ENCODE results near the gene SFXN5.
"Not testable (repeated sequence)": the region's sequence is repeated elsewhere in the genome, so short reads cannot be mapped to it uniquely, and the experiment has no call there.

The SFXN5 gene

DNA sequence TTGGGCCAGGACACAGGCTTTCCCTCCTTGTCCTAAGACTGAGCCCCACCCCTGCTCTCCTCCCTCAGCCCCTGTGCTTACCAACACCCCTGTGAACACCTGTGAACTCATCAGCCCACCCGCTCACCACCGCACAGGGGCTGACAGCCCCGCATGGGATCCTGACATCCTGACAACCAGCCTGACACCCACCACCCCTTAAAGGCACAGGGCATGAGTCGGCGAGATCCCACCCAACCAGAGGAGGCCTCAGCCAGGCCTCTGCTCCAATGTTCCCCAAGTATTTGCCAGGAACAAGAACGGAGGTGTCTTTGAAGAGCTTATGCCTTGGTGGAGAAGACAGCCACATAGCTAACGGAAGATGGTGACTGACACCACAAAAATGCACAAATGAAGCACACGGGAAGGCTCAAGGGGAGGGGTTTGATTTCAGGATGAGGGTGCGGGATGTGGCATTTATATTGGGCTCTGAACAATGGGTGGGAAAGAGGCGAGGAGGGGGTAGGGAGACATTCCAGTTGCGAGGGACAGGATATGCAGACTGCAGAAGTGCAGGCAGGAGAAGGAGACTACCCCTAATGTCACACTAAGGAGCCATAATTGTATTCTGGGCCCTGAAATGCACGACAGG lies 30.2 kb upstream of the SFXN5 start:
- no peak for DNase-seq (ENCODE audit: low read depth)

DNA sequence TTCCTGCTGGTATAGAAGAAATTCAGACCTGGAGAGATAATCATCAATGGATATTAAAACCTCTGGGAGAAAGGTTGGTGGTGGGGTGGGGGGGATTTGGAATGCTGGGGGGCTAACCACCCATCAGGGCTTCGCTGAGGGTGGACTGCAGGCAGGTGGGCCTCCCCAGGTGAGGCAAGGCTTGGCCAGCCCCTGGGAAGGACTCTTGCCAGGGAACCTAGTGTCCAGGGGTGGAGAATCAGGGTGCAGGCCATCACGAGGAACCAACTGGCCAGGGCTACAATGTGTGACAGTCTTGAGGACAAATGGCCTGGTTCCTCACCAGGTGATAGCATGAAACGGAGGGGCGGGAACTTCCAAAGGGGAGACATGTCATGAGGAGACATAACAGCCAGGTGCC lies 29.4 kb upstream of the SFXN5 start:
- no peak for DNase-seq (ENCODE audit: low read depth)

DNA sequence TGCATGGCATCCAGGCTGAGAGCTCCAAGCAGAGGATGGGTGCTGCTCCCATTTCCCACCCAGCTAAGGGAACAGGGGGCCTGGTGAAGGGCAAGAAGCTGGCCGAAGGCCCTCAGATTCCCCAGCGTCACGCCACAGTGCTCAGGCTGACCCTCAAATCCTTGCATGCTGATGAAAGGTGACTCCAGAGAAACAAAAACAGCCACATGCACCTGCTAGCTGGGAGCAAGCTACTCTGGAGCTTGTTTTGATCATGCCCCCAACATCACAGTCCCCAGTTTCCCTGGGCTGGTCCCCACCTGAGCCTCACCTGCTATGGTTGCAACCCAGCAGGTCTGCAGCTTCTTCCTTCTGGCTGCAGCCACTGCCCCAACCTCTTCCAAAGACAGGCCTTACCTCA lies 28.0 kb upstream of the SFXN5 start:
- no peak for DNase-seq (ENCODE audit: low read depth)

DNA sequence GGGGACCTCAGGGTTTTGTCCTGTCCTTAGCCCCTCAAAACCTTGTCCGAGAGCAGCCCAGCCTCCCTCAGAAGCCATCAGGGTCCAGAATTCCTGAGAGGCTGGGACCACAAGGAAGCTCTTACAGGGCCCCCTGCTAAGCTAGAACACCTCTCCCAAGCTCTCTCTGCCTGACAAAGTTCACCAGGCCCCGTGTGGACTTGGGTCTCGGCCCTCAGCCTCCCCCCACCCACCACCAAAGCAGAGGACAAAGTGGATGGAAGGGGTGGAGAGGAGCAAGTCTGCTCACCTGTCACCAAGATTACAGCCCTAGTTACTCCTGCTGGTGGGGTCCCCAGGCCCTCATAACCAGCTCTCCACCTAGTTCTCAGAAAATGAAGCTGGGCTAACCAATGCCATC lies 24.4 kb upstream of the SFXN5 start:
- no peak for DNase-seq (ENCODE audit: low read depth)

DNA sequence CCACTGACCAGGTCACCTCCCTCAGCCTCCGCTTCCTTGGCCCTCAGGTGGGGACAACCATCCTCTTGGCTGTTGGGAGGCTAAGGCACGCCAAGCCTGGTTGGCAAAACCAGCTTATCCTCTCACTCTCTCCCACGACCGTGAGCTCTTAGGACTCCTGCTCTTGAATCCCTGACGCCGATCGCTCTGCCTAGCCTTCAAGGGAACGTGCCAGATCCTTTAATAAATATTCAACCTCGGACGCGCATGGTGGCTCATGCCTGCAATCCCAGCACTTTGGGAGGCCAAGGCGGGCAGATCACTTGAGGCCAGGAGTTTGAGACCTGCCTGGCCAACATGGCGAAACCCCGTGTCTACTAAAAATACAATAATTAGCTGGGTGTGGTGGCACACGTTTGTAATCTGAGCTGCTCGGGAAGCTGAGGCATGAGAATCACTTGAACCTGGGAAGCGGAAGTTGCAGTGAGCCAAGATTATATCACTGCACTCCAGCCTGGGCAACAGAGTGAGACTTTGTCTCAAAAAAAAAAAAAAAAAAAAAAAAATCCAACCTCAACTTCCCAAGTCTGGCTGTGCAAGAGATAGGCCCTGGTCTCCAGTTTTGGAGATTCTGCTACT lies 22.2 kb upstream of the SFXN5 start:
- DNase-seq (ENCODE audit: low read depth) = not testable (repeated sequence)

DNA sequence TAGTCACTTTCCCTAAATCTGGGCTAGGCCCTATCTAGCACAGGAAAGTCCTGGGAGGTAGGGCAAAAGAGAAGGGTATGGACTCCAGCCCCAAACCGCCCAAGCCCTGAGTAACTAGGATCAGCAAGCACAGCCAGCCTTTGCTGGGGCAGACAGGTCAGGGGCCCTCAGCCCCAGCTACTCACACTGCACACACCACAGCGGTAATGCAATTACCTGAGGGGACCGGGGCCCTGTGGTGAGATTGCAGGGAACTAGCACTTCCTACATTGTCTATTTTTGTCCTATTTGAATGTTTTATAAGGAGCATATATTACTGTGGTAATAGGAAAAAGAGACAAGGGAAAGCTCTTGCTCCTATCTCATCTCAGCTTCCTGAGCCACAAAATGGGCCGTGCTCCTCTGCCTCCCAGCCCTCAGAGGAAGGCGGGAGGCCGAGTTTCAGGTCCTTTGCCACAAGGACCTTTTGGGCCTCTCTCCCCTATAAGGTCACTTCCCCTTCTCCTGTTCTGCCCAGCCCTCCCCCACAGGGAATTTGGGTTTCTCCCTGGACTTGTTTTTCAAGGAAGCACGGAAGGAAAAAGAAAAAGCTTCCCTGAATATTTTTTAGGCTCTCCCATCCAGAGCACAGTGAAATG lies 20.8 kb upstream of the SFXN5 start:
- DNase-seq (ENCODE audit: low read depth) = no peak

DNA sequence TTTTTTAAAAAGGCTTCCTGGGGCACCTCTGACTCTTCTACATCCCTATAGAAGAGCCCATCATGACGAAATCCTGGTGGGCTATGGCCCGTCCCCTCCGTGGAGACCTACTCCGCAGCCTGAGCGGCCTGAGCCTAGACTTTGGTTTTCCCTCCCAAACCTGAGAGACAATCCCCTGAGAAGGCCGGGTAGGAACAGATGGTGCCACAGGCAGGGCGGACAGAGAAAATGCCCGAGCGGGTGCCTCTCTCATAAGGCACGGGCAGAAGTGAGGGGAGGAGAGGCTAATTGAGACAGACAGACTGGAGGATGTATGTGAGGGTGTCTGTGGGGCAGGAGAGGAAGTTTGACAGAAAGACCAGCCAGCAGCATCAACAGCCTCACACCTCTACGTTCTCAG lies 20.2 kb upstream of the SFXN5 start:
- DNase-seq (ENCODE audit: low read depth) = no peak

DNA sequence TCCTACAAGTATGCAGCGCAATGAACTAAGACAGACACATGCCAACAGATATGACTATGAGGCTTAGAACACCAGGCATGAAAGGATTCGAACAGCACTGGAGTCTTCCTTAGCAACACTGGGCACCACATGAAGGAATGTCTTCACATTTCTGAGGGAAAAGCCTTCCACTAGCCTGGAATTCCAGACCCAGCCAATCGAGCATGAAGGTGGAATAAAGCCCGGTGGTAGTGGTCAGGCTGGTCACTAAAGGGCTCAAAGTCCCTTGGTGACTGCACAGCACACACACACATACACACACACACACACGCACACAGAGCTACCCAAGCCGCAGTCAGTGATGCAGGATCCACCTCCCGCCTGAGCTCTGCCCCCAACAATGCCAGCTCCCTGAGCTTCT lies 19.7 kb upstream of the SFXN5 start:
- DNase-seq (ENCODE audit: low read depth) = no peak

DNA sequence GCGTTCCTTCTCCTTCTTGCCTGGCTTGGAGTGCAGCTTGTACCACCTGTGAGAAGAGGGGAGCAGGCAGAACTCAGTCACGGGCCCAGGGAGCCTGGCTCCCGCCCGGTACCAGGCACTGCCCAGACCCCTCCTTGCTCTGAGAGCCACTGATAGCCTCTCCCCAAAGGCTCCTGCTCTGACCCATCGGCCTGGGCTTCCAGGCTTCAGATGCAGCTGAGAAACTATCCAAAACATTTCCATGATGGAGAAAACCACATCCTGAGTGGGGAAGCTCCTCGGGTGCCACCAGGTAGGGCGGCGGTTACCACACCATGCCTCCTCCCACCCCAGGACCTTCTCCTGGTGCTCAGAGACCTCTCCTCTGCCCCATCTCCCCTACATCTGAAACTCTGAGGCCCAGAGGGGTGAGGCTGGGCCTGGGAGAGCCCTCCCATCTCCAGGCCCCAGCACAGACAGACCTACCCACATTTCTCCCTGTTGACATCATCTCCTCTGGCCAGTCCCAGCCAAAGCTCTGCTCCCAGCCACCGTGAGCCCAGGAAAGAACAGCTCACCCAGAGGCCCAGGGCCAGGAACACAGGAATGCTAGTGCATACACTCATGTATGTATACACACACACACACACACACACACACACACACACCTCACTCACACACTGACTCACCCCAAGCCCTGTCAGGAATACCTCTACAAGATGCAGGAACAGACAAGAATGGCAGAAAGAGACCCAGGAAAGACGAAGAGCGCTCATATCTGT lies 17.9 kb upstream of the SFXN5 start:
- DNase-seq (ENCODE audit: low read depth) = peak; percentile 92

DNA sequence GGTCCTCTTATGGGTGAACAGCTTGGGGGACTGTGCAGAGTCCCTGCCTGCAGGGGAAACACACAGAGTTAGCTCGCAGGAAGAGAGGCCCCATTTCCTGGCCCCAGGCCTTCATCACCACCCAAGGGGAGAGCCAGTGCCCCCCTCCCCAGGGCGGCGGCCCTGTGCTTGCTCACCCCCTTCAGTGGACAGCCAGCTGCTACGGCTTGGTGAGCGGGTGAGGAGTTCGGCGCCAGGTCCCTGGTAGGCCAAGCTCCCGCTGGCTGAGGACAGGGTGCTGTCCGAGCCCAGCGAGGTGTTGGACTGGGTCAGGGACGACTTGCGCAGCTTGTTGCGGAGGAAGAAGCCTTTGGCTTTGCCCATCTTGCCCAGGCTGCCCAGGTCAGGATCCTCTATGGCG lies 17.2 kb upstream of the SFXN5 start:
- no peak for DNase-seq (ENCODE audit: low read depth)

DNA sequence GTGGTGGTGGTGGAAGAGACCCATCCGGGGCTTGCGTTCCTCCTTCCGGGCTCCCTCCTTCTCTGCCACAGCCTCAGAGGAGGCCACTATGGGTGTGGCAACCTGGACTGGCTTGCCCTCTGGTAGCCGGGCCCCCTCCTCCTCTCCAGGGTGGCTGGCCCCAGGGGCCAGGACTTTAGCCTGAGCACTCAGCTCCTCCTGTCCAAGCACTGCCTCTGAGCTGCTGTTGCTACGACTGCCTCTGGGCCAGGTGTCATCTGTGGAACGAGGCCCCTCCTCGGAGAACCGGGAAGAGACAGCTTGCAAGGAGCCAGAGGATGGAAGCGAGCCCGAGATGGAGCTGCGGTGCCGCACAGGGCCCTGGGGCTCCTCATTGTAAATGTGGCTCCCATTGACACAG lies 16.7 kb upstream of the SFXN5 start:
- DNase-seq (ENCODE audit: low read depth) = no peak

DNA sequence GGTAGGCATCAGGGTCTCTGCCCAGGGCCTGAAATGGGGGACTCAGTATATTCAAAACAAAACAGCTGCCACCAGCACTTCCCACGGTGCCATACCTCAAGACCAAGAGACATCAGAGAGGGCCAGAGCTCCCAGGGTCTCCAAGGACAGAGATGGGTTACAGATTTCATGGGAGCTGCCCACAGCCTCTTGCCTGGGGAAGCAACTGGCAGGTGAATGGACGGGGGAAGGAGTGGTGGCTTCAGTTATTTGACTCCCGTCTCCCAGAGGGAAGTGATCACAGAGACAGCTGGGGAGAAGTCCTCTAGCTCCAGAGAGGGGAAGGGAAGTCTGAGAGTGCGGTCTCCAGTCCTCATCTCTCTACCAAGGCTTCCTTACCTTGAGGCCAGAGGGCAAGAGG lies 15.8 kb upstream of the SFXN5 start:
- no peak for DNase-seq (ENCODE audit: low read depth)

DNA sequence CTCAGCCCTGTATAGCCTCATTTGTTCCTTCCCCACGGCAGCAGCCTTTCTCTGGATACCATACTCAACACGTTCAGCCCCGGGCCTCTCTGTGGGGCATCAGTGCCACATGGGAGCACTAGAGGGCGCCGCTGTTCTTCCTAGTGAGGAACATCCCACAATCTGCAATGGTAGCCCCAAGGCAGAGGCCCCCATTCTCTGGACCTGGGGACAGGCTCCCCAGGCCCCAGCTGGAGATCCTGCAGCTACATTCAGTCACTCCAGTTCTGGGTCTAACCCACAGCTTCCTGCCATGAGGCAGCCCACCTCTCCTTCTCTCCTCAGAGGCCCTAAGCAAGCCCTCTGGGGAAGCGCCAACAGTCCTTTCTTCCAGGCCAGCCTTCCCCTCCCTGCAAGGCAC lies 14.2 kb upstream of the SFXN5 start:
- no peak for DNase-seq (ENCODE audit: low read depth)

DNA sequence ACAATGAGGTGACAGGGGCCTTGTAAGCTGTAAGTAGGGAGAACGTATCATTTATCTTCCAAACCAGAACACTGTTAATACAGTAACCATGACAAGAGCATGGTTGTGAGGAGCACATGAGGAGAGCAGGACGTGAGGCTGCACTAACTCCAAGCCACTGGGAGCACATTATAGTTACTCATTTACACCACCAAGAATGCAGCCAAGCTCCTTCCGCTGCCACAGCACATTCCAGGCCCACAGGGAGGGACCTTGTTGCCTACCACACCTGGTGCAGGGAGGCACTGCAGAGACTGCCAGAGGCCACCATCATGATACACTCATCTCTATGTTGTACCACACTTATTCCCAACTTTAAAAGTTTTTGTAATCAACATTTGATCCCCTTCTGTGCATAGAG lies 13.5 kb upstream of the SFXN5 start:
- DNase-seq (ENCODE audit: low read depth) = no peak

DNA sequence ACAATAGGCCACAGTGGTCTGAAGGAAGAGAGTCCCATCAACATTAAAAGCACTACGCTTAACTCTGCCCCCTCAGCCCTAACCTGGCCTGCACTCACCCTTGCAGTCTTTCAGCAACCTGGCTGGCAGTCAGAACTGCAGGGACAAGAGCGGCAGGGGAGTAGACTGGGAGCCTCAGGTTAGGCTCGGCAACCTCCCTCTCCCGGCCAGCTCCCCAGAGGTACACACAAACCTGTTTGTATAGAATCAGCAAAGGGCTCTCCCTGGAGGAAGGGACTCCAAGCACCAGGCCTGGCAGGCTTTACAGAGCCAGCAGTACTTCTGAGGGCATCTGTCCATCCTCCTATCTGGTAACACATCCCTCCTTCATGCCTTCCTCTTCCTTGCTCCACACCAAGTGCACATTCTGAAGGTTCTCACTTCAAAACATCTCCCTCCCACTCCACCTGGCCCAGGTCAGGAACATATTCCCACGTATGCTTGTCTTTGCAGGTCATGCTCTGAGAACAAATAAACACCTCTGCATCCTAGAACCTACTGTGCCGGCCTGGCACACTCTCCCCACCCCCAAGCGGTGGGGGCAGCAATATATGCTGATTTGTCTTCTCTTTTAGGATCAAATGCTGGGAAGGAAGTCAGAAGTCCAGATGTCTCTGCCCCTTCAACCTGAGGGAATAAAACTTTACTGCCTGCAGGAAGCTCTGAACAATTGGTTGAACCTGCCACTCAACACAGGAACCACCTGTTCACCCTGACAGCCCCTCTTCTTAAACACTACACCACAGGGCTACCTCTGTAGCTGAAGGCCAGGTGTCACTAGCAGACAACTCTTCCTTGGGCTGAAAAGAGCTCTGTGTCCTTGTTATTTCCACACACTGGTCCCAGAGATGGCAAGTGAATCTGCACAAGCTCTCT lies 12.6 kb upstream of the SFXN5 start:
- no peak for DNase-seq (ENCODE audit: low read depth)

DNA sequence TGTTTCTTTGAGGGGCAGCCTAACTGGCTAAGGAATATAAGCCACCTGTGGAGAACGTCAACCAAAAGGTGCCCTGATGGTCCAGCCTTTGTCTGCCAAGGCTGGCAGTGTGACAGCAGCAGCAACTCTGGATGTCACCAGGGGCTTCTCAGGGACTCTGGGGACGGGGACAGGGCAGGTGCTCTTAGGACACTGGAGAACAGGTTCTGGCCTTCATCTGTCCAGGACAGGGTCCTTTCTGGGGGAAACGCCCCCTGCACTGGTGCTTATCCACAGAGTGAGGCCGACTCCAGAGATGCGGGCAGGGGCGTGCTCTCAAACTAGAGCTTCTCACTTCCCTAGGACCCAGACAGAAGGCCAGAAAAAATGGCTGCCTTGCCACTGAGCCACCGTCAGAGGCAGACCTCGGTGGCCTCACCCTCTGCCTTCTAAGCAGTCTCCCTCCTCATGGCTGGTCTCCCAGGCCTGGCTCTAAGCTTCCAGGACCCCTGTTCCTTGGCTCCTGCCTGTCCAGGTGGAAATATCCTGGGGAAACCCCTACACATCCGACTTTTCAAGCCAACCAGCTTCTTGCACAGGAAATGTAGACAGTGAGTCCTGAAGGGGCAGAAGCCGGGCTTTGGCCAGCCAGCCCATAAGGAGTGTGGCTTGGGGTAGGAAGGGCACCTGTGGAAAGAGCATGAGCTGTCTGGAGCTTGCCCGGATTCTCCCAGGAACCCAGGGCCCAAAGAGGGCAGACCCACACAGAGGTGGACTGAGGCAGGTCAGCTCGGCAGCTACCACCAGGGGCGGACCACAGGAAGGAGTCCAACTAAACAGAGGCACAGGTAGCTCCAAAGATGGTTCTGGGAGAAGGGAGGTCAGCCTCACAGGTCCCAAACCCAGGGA lies 11.3 kb upstream of the SFXN5 start:
- no peak for DNase-seq (ENCODE audit: low read depth)

DNA sequence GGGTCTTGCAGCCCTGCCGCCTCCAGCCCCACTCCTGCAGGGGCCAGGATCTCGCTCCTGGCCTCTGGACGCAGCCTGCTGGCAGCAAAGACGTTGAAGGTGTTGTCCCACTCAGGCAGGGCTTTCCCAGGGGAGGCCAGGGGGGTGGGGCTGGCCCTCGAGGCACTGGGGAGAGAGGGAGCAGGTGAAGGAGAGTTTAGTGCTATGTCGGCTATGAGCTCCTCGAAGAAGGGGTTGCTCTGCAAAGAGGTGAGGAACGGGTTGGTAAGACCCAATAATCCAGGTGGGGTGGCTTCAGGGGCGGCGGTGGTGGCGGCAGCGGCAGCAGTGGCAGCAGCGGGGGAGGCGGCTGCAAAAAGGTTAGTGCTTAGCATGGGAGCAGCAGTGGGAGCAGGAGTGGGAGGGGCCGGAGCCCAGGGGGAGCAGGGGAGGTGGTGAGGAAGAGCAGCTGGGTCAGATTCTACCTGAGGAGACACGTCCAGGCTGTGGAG lies 9.7 kb upstream of the SFXN5 start:
- no peak for DNase-seq (ENCODE audit: low read depth)

DNA sequence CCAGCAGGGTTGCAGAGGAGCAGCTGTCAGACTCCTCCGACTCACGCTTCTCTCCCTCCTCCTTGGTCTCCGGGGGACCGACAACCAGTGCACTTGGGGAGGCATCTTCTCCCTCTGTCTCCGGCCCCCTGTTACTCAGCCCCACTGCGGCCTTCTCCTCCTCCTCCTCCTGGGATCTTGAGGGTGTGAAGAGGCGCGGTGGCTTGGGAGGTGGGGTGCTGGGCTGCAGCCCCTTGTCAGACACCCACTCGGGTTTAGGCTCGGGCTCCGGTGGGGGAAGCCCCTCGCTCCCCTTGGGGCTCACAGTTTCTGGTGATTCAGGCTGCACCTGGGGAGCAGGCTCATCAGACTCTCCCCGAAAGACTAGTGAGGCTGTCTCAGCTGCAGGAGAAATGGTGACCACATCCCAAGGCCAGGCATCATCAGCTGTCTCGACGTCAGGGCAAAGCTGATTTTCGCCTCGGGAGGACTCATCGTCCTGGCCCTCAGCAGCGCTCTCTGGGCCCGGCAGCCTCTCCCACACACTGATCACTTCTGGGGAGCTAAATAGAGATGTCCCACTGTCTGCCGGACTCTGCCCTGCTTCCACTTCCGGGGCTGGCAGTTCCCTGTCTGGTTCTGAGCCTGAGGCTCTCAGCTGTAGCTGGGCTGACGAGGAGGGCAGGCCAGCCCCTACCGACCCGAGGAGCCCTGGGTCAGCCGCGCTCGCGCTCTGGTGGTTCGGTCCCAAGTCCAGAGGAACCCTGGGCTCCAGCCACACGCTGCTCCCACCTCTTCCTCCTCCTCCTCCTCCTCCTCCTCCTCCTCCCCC lies 9.0 kb upstream of the SFXN5 start:
- DNase-seq (ENCODE audit: low read depth) = no peak

DNA sequence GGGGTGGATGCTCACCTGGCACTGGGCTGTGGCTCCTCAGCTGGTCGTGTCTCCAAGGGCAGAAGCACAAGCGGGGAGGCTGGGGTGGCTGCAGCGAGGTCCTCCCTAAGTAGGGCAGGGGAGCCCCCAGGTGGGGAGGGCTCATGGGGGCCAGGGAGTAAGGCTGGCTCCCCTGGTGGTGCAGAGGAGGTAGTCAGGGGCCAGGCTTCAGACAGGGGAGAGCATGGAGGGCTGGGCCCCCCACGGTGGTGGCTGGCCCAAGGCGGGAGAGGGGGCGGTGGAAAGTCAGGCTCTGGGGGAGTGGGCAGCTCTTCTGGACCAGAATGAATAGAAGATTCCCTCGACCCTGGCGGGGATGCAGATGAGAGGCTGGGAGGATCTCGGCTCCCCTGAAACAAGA lies 8.1 kb upstream of the SFXN5 start:
- no peak for DNase-seq (ENCODE audit: low read depth)

Measured in HS-5 (cell line).